ENCODE data around the gene IRX6. TPM values are rescaled to one million over a fixed set of nuclear protein-coding genes. Genes with fewer than 3 reads are reported as not detected.

IRX6 gene
- total and polyA plus RNA-seq, 2 donors (not counting 3 experiments of a cell fraction or from before 2014, with no cell fraction given): not detected

GRCh38 chr16:55370762-55371482, 46.9 kb downstream of the IRX6 start:
- TF ChIP-seq JUN (IDR thresholded peaks at IDR 0.05; ENCODE audit: borderline replicate concordance, insufficient read depth, insufficient read length, low read depth) (no peak), POLR2A (IDR thresholded peaks at IDR 0.05; ENCODE audit: low read depth, low read length) (no peak), GATA2 (IDR thresholded peaks at IDR 0.05; ENCODE audit: insufficient read depth, insufficient read length, low read depth, low read length) (no peak), MYC (IDR thresholded peaks at IDR 0.05; ENCODE audit: low read depth, low read length) (no peak), EZH2 (IDR thresholded peaks at IDR 0.05; ENCODE audit: borderline replicate concordance, low read depth, low read length, severe bottlenecking) (no peak), FOS (IDR thresholded peaks at IDR 0.05; ENCODE audit: borderline replicate concordance, insufficient read depth, low read length) (no peak), POLR2AphosphoS5 (IDR thresholded peaks at IDR 0.05; ENCODE audit: insufficient read depth, low read depth, low read length) (no peak)
- TF ChIP-seq, protein P1, sequence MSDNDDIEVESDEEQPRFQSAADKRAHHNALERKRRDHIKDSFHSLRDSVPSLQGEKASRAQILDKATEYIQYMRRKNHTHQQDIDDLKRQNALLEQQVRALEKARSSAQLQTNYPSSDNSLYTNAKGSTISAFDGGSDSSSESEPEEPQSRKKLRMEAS (IDR thresholded peaks at IDR 0.05; ENCODE audit: insufficient read depth, insufficient read length): no peak
- TF ChIP-seq, protein P2, sequence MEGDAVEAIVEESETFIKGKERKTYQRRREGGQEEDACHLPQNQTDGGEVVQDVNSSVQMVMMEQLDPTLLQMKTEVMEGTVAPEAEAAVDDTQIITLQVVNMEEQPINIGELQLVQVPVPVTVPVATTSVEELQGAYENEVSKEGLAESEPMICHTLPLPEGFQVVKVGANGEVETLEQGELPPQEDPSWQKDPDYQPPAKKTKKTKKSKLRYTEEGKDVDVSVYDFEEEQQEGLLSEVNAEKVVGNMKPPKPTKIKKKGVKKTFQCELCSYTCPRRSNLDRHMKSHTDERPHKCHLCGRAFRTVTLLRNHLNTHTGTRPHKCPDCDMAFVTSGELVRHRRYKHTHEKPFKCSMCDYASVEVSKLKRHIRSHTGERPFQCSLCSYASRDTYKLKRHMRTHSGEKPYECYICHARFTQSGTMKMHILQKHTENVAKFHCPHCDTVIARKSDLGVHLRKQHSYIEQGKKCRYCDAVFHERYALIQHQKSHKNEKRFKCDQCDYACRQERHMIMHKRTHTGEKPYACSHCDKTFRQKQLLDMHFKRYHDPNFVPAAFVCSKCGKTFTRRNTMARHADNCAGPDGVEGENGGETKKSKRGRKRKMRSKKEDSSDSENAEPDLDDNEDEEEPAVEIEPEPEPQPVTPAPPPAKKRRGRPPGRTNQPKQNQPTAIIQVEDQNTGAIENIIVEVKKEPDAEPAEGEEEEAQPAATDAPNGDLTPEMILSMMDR (IDR thresholded peaks at IDR 0.05; ENCODE audit: extremely low read depth in 1 of 2, insufficient read depth in 1 of 2, low read depth in 1 of 2, low read length in 2 of 2): no peak
- no peak overlapping the region for H3K4me2 ChIP-seq (ENCODE audit: insufficient read depth, low read length)
- intact Hi-C loops (cut with micrococcal nuclease) (no loop called here), dilution Hi-C loops (cut with MboI; ENCODE audit: extremely low pct_ligation_motif_present, low sequenced_read_pairs) (no loop called here)
- no peak overlapping the region for H3K27ac ChIP-seq (ENCODE audit: insufficient read depth, low read depth, low read length)
- no peak overlapping the region for H3K9ac ChIP-seq (replicated peaks; ENCODE audit: extremely low read depth, insufficient read depth, low read length)
- no peaks in the 10 kb centered on the region for H3K36me3 ChIP-seq (ENCODE audit: control insufficient read depth in 2 of 2, extremely low read depth in 1 of 2, insufficient read depth in 2 of 2, low read length in 2 of 2)
- DNase-seq (ENCODE audit: low read depth, low spot score) (no peak), FAIRE-seq (no peak)
- no peak overlapping the region for H3K4me3 ChIP-seq (replicated peaks in 1 of 3; ENCODE audit: insufficient read depth in 1 of 3, low read depth in 1 of 3, low read length in 3 of 3)
- no peaks in the 10 kb centered on the region for H3K4me1 ChIP-seq (ENCODE audit: control insufficient read depth, extremely low read depth, insufficient read depth, low read length)
- POLR2A ChIA-PET: no interaction called here
- H3K79me2 ChIP-seq (ENCODE audit: control insufficient read depth, insufficient read depth, low read length): no peaks in the 10 kb centered on the region
- H4K20me1 ChIP-seq (replicated peaks; ENCODE audit: control insufficient read depth, extremely low read depth, insufficient read depth, low read length): no peaks in the 10 kb centered on the region
- CTCF ChIA-PET: interaction anchor here (0.7 to 1.2 kb wide), 3 partner anchors 9 to 1480 kb away, joined by 3 read pairs; no protein-coding TSS in a partner anchor
- peaks cover 15 to 19% of the 10 kb centered on the region in 2 experiments for H3K27me3 ChIP-seq (ENCODE audit: control insufficient read depth in 2 of 2, insufficient read depth in 2 of 2, low read length in 2 of 2)
- no peaks in the 10 kb centered on the region for H3K9me3 ChIP-seq (replicated peaks; ENCODE audit: control insufficient read depth, insufficient read depth, low read length)
- H2AFZ ChIP-seq (ENCODE audit: low read depth, low read length): no peak overlapping the region
- no peaks in the 10 kb centered on the region for H3K9me1 ChIP-seq (replicated peaks; ENCODE audit: control insufficient read depth, extremely low read depth, insufficient read depth, low read length)
- no TSS peak for BruUV-seq (replicated peaks)

Measured in endothelial cell of umbilical vein (primary cell).